K562 (cell line): ENCODE measurements around the gene AGAP3. TPM values are rescaled to one million over a fixed set of nuclear protein-coding genes. Genes with fewer than 3 reads are reported as not detected.

Experiments
- ATF6 ChIP-seq: sonication (generic); formaldehyde crosslinking; IDR thresholded peaks from 2 replicates; pipeline ENCODE4 v1.4.0; 2020; ENCODE audit warnings: mild to moderate bottlenecking, missing genetic modification reagents
- BCLAF1 ChIP-seq, 2 experiments: fragments of 450-650 bp in 1 of 2; IDR thresholded peaks; 2 replicates each; pipeline ENCODE4 v1.6.1; 2011 to 2017; ENCODE audit warnings: low read depth in 2 of 2, antibody characterized with exemption in 1 of 2, borderline replicate concordance in 1 of 2, low read length in 1 of 2, mild to moderate bottlenecking in 1 of 2, mixed read lengths in 1 of 2; ENCODE audit not compliant: control insufficient read depth in 1 of 2
- BHLHE40 ChIP-seq: IDR thresholded peaks from 2 replicates; pipeline ENCODE4 v1.6.1; 2011; ENCODE audit warnings: low read length, improper control_type of control experiment
- DMBX1 ChIP-seq: fragments of 250-450 bp; sonication (Bioruptor Pico); IDR thresholded peaks from 2 replicates; pipeline ENCODE4 v1.8.0; 2022; ENCODE audit warnings: inconsistent platforms, mild to moderate bottlenecking, moderate library complexity, borderline replicate concordance
- FOS ChIP-seq: IDR thresholded peaks from 3 replicates; pipeline ENCODE4 v1.6.1; 2011; ENCODE audit not compliant: insufficient read length; ENCODE audit errors: extremely low read depth
- FOXK1 ChIP-seq: sonication (generic); formaldehyde crosslinking; IDR thresholded peaks from 2 replicates; pipeline ENCODE4 v1.8.0; 2022; ENCODE audit warnings: missing genetic modification reagents, mild to moderate bottlenecking, borderline replicate concordance
- HNRNPH1 ChIP-seq: fragments of 200-400 bp; formaldehyde crosslinking; optimal IDR thresholded peaks from 2 replicates; pipeline ENCODE3; 2017; ENCODE audit warnings: low read depth, mild to moderate bottlenecking, low read length, moderate library complexity
- HNRNPLL ChIP-seq: fragments of 200-400 bp; formaldehyde crosslinking; IDR thresholded peaks from 2 replicates; pipeline ENCODE4 v1.6.1; 2017; ENCODE audit warnings: low read length, low read depth, mild to moderate bottlenecking; ENCODE audit not compliant: poor library complexity, severe bottlenecking
- ILK ChIP-seq: fragments of 450-650 bp; IDR thresholded peaks from 2 replicates; pipeline ENCODE4 v1.6.1; 2016; ENCODE audit warnings: missing genetic modification characterization, low read depth, mild to moderate bottlenecking, missing compliant biosample characterization, moderate library complexity, borderline replicate concordance
- MAFG ChIP-seq: fragments of 450-650 bp; conservative IDR thresholded peaks from 2 replicates; pipeline ENCODE4 v1.6.1; 2016; ENCODE audit warnings: missing genetic modification characterization, missing compliant biosample characterization
- NR2C1 ChIP-seq, 2 experiments: fragments of 450-650 bp; IDR thresholded peaks; 2 replicates each; pipeline ENCODE4 v1.6.1; 2017; ENCODE audit warnings: mild to moderate bottlenecking in 2 of 2, antibody characterized with exemption in 1 of 2, inconsistent platforms in 1 of 2, missing compliant biosample characterization in 1 of 2, missing genetic modification characterization in 1 of 2
- PTTG1 ChIP-seq: fragments of 450-650 bp; IDR thresholded peaks from 2 replicates; pipeline ENCODE4 v1.6.1; 2016; ENCODE audit warnings: low read depth, mild to moderate bottlenecking, missing genetic modification characterization, missing compliant biosample characterization
- SETDB1 ChIP-seq: IDR thresholded peaks from one replicate; pipeline ENCODE4 v1.6.1; 2012; ENCODE audit warnings: low read length, control low read depth, inconsistent platforms
- SNIP1 ChIP-seq: fragments of 450-650 bp; IDR thresholded peaks from 2 replicates; pipeline ENCODE4 v1.7.1; 2017; ENCODE audit warnings: low read depth, mild to moderate bottlenecking
- TSC22D4 ChIP-seq: fragments of 450-650 bp; IDR thresholded peaks from 2 replicates; pipeline ENCODE4 v1.6.1; 2016; ENCODE audit warnings: missing genetic modification characterization, missing biosample characterization, control low read depth
- USF1 ChIP-seq: sonication (generic); formaldehyde crosslinking; IDR thresholded peaks from 2 replicates; pipeline ENCODE4 v1.9.0; 2022; ENCODE audit warnings: mild to moderate bottlenecking, missing genetic modification reagents
- ZNF165 ChIP-seq: fragments of 250-450 bp; sonication (Bioruptor Pico); IDR thresholded peaks from 2 replicates; pipeline ENCODE4 v1.4.0; 2020; ENCODE audit warnings: borderline replicate concordance
- ZNF740 ChIP-seq, 3 experiments: fragments of 200-800 bp in 1 of 3; sonication (Bioruptor generic) in 1 of 3; sonication (generic) in 1 of 3; formaldehyde crosslinking in 1 of 3; IDR thresholded peaks; 2 replicates each; pipeline versions ENCODE4 v1.6.1 to v1.8.0; 2016 to 2022; ENCODE audit warnings: mild to moderate bottlenecking in 2 of 3, missing compliant biosample characterization in 2 of 3, missing genetic modification characterization in 2 of 3, missing genetic modification reagents in 1 of 3
- ZNF79 ChIP-seq: fragments of 250-450 bp; sonication (Bioruptor Pico); IDR thresholded peaks from 2 replicates; pipeline ENCODE4 v1.4.0; 2020; ENCODE audit warnings: low read depth, mild to moderate bottlenecking, moderate library complexity
- polyA plus RNA-seq, 8 experiments: library from polyadenylated mRNA; depleted of rRNA in 4 of 8; stranded (reverse) in 5 of 8; unstranded in 3 of 8; fragments of >200 nt; fragmentation: Nextera tagmentation in 2 of 8; fragmentation: Illumina TruSeq in 1 of 8; extraction: Ambion mirVana in 2 of 8; extraction: Trizol in 1 of 8; gene quantifications; 2 replicates each; pipeline versions ENCODE4 v1.2.1 to v1.2.3, GENCODE V29; 2011 to 2014; ENCODE audit warnings: inconsistent platforms in 1 of 8, missing spikeins in 1 of 8
- total RNA-seq, 7 experiments: library from RNA; depleted of rRNA in 6 of 7; stranded (reverse); fragments of >200 nt in 6 of 7; fragmentation: Illumina TruSeq in 2 of 7; extraction: Trizol in 2 of 7; gene quantifications; 2 replicates each; pipeline versions ENCODE4 v1.2.1 to v1.2.3, GENCODE V29; 2011 to 2021; ENCODE audit warnings: low replicate concordance in 1 of 7

The AGAP3 gene
- total and polyA plus RNA-seq, 9 of the 15 experiments (the other 6 are each of a cell fraction or from before 2014, with no cell fraction given) = 3.4 to 208 (median 62.2) TPM

GRCh38 chr7:151085691-151086620 is at the start of gene AGAP3 (continued):
- TF ChIP-seq ATF6 (CRISPR knock-in tag) = no peak
- no peak for TF ChIP-seq MAFG (tag)
- TF ChIP-seq BCLAF1 (IDR thresholded peaks at IDR 0.05; ENCODE audit: borderline replicate concordance in 1 of 2, control insufficient read depth in 1 of 2, low read depth in 2 of 2, low read length in 1 of 2) = no peak
- peak; percentile 14; the same call in 1 of the 2 replicates for TF ChIP-seq DMBX1 (CRISPR knock-in tag)
- TF ChIP-seq ZNF79 (CRISPR knock-in tag) = no peak
- TF ChIP-seq ZNF165 (CRISPR knock-in tag) = peak; percentile 47; the same call in 1 of the 2 replicates
- TF ChIP-seq ILK (tag) = no peak
- no peak for TF ChIP-seq PTTG1 (tag)
- no peak for TF ChIP-seq SETDB1
- TF ChIP-seq USF1 = no peak
- TF ChIP-seq NR2C1 (IDR thresholded peaks at IDR 0.05) = no peak
- TF ChIP-seq NR2C1 (tag; IDR thresholded peaks at IDR 0.05) = no peak
- no peak for TF ChIP-seq TSC22D4 (tag)
- TF ChIP-seq SNIP1 = no peak
- TF ChIP-seq HNRNPH1 = no peak
- TF ChIP-seq HNRNPLL = no peak
- no peak for TF ChIP-seq BHLHE40
- no peak for TF ChIP-seq FOS
- peak; percentile 64; the same call in 1 of the 2 replicates for TF ChIP-seq ZNF740 (CRISPR knock-in tag; IDR thresholded peaks at IDR 0.05)
- TF ChIP-seq ZNF740 (tag; IDR thresholded peaks at IDR 0.05) = no peak
- TF ChIP-seq FOXK1 (CRISPR knock-in tag) = 0 out of 2 replicates have a peak, but pooled peaks have one; percentile 17
